ENCODE measurements around the gene SDHB. TPM values are rescaled to one million over a fixed set of nuclear protein-coding genes. Genes with fewer than 3 reads are reported as not detected.

The SDHB gene
- total RNA-seq, 1 experiment from 2014 or later = 159 TPM

DNA sequence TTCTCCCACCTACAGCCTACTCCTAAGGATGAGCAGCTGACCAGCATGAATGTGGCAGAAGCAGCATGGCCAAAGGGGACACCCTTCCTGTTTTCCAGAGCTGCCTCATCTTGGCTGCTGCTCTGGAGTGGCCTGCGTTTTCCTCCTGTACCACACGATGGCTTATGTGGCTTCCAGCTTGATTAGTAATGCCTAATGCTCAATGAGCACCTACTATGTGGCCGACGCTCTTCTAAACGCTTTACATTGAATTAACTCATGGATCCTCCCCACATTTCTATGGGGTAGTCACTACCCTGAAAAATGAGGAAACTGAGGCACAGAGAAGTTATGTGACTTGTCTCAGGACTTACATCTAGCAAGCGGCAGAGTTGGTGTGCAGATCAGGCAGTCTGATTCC is 18.0 kb upstream of the SDHB start:
- no peaks in the 10 kb centered on the region for H3K9me2 ChIP-seq (ENCODE audit: insufficient read depth)
- no peak overlapping the region for H3K4me3 ChIP-seq (replicated peaks in 1 of 2; ENCODE audit: low read depth in 1 of 2, low read length in 2 of 2)
- ChIA-PET CTCF (no interaction called here), RAD21 (ENCODE audit: low non-redundant PET in 1 of 2, low total read pairs in 2 of 2, uncharacterized antibody in 2 of 2, unreplicated experiment in 2 of 2) (no interaction called here), POLR2A (no interaction called here)
- H3K9me3 ChIP-seq (ENCODE audit: control insufficient read depth in 1 of 2, insufficient read depth in 1 of 2, low read depth in 1 of 2, low read length in 2 of 2) = no peaks in the 10 kb centered on the region
- intact Hi-C loops (cut with micrococcal nuclease) = no loop called here
- H3K36me3 ChIP-seq (ENCODE audit: control insufficient read depth in 1 of 2, insufficient read depth in 2 of 2, low read length in 2 of 2) = no peaks in the 10 kb centered on the region
- H3K79me2 ChIP-seq (ENCODE audit: insufficient read depth, low read length) = no peaks in the 10 kb centered on the region
- no peak overlapping the region for H3K9ac ChIP-seq (ENCODE audit: low read length)
- H2AFZ ChIP-seq (ENCODE audit: low read depth, low read length, poor library complexity, severe bottlenecking) = no peak overlapping the region
- no TSS peak for BruUV-seq (replicated peaks)
- ATAC-seq (no peak), DNase-seq (ENCODE audit: low read depth, low spot score) (no peak)
- H3K27ac ChIP-seq (ENCODE audit: low read depth, low read length) = no peak overlapping the region
- TF ChIP-seq ZNF274 (IDR thresholded peaks at IDR 0.05; ENCODE audit: low read depth, low read length) (no peak), CEBPB (IDR thresholded peaks at IDR 0.05; ENCODE audit: low read depth) (no peak), ELF1 (IDR thresholded peaks at IDR 0.05; ENCODE audit: borderline replicate concordance, low read depth) (no peak), MAX (IDR thresholded peaks at IDR 0.05) (no peak), POLR2AphosphoS5 (IDR thresholded peaks at IDR 0.05; ENCODE audit: low read depth, low read length) (no peak), ZFX (IDR thresholded peaks at IDR 0.05) (no peak), EGR1 (IDR thresholded peaks at IDR 0.05; ENCODE audit: low read depth) (no peak), RAD21 (IDR thresholded peaks at IDR 0.05; ENCODE audit: low read depth) (no peak), EZH2phosphoT487 (IDR thresholded peaks at IDR 0.05; ENCODE audit: borderline replicate concordance) (no peak), FOSL1 (IDR thresholded peaks at IDR 0.05; ENCODE audit: low read depth) (no peak), YY1 (IDR thresholded peaks at IDR 0.05; ENCODE audit: extremely low read depth, insufficient replicate concordance, low read depth, low read length) (no peak), SRF (IDR thresholded peaks at IDR 0.05; ENCODE audit: low read depth) (no peak), ZBTB33 (IDR thresholded peaks at IDR 0.05; ENCODE audit: extremely low read depth, insufficient replicate concordance, low read length) (no peak), EZH2 (IDR thresholded peaks at IDR 0.05) (no peak), JUND (IDR thresholded peaks at IDR 0.05) (no peak), SIN3A (IDR thresholded peaks at IDR 0.05; ENCODE audit: low read depth) (no peak), CBX3 (IDR thresholded peaks at IDR 0.05; ENCODE audit: low read depth) (no peak)
- TF ChIP-seq, protein P1, sequence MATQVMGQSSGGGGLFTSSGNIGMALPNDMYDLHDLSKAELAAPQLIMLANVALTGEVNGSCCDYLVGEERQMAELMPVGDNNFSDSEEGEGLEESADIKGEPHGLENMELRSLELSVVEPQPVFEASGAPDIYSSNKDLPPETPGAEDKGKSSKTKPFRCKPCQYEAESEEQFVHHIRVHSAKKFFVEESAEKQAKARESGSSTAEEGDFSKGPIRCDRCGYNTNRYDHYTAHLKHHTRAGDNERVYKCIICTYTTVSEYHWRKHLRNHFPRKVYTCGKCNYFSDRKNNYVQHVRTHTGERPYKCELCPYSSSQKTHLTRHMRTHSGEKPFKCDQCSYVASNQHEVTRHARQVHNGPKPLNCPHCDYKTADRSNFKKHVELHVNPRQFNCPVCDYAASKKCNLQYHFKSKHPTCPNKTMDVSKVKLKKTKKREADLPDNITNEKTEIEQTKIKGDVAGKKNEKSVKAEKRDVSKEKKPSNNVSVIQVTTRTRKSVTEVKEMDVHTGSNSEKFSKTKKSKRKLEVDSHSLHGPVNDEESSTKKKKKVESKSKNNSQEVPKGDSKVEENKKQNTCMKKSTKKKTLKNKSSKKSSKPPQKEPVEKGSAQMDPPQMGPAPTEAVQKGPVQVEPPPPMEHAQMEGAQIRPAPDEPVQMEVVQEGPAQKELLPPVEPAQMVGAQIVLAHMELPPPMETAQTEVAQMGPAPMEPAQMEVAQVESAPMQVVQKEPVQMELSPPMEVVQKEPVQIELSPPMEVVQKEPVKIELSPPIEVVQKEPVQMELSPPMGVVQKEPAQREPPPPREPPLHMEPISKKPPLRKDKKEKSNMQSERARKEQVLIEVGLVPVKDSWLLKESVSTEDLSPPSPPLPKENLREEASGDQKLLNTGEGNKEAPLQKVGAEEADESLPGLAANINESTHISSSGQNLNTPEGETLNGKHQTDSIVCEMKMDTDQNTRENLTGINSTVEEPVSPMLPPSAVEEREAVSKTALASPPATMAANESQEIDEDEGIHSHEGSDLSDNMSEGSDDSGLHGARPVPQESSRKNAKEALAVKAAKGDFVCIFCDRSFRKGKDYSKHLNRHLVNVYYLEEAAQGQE (IDR thresholded peaks at IDR 0.05; ENCODE audit: low read depth) = no peak
- TF ChIP-seq, protein P2, sequence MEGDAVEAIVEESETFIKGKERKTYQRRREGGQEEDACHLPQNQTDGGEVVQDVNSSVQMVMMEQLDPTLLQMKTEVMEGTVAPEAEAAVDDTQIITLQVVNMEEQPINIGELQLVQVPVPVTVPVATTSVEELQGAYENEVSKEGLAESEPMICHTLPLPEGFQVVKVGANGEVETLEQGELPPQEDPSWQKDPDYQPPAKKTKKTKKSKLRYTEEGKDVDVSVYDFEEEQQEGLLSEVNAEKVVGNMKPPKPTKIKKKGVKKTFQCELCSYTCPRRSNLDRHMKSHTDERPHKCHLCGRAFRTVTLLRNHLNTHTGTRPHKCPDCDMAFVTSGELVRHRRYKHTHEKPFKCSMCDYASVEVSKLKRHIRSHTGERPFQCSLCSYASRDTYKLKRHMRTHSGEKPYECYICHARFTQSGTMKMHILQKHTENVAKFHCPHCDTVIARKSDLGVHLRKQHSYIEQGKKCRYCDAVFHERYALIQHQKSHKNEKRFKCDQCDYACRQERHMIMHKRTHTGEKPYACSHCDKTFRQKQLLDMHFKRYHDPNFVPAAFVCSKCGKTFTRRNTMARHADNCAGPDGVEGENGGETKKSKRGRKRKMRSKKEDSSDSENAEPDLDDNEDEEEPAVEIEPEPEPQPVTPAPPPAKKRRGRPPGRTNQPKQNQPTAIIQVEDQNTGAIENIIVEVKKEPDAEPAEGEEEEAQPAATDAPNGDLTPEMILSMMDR (IDR thresholded peaks at IDR 0.05 in 2 of 3, conservative IDR thresholded peaks at IDR 0.05 in 1 of 3; ENCODE audit: borderline replicate concordance in 1 of 3, insufficient read depth in 1 of 3, low read depth in 2 of 3, low read length in 2 of 3) = no peak
- H4K20me1 ChIP-seq (ENCODE audit: insufficient read depth) = no peaks in the 10 kb centered on the region
- no peaks in the 10 kb centered on the region for H3K27me3 ChIP-seq (ENCODE audit: insufficient read depth, low read length)
- H3K4me2 ChIP-seq (ENCODE audit: low read length) = no peak overlapping the region
- no peaks in the 10 kb centered on the region for H3K4me1 ChIP-seq (ENCODE audit: control insufficient read depth in 1 of 2, insufficient read depth in 2 of 2, low read length in 2 of 2)
